WTC11 (cell line): ENCODE data around the gene GGNBP2. TPM values are rescaled to one million over a fixed set of nuclear protein-coding genes. Genes with fewer than 3 reads are reported as not detected.

Source experiments
- total RNA-seq: library from RNA; stranded (reverse); gene quantifications from 3 replicates; pipeline ENCODE4 v1.2.3, GENCODE V29; 2021

Gene GGNBP2
- total RNA-seq, 1 experiment from 2014 or later, result 49.6 TPM

Other genes with a start within 250 kb of the GGNBP2 start
- gene TBC1D3G, start 221.0 kb upstream of the GGNBP2 start, total RNA-seq, result not detected in 3 replicates
- not detected in 3 replicates for gene TBC1D3H, start 156.5 kb upstream of the GGNBP2 start, total RNA-seq
- 44.4 to 47.3 TPM (median 47.0 TPM) in 3 replicates for gene ZNHIT3, start 58.2 kb upstream of the GGNBP2 start, total RNA-seq
- gene MYO19, start 10.1 kb upstream of the GGNBP2 start, total RNA-seq, result 119 to 146 TPM (median 128 TPM) in 3 replicates
- 14.6 to 21.7 TPM (median 15.1 TPM) in 3 replicates for gene PIGW, start 9.9 kb upstream of the GGNBP2 start, total RNA-seq
- gene DHRS11, start 47.0 kb downstream of the GGNBP2 start, total RNA-seq, result 34.8 to 38.0 TPM (median 35.9 TPM) in 3 replicates
- 12.1 to 16.5 TPM (median 14.2 TPM) in 3 replicates for gene MRM1, start 56.7 kb downstream of the GGNBP2 start, total RNA-seq